K562 (cell line): ENCODE measurements around the gene HINT3. TPM values are rescaled to one million over a fixed set of nuclear protein-coding genes. Genes with fewer than 3 reads are reported as not detected.

Experiments
- MAFG ChIP-seq: fragments of 450-650 bp; conservative IDR thresholded peaks from 2 replicates; pipeline ENCODE4 v1.6.1; 2016; ENCODE audit warnings: missing genetic modification characterization, missing compliant biosample characterization
- MGA ChIP-seq: fragments of 450-650 bp; IDR thresholded peaks from 2 replicates; pipeline ENCODE4 v1.6.1; 2016; ENCODE audit warnings: mild to moderate bottlenecking, moderate library complexity
- REST ChIP-seq, 2 experiments: fragments of 450-650 bp; formaldehyde crosslinking in 1 of 2; IDR thresholded peaks; 2 replicates each; pipeline versions ENCODE4 v1.4.0 to v1.6.1; 2014 to 2020; ENCODE audit warnings: mild to moderate bottlenecking in 2 of 2, borderline replicate concordance in 1 of 2, low read depth in 1 of 2
- SMARCA4 ChIP-seq: fragments of 450-650 bp; IDR thresholded peaks from 2 replicates; pipeline ENCODE4 v1.6.1; 2016
- SUPT5H ChIP-seq: fragments of 450-650 bp; IDR thresholded peaks from 2 replicates; pipeline ENCODE4 v1.6.1; 2016
- polyA plus RNA-seq, 8 experiments: library from polyadenylated mRNA; depleted of rRNA in 4 of 8; stranded (reverse) in 5 of 8; unstranded in 3 of 8; fragments of >200 nt; fragmentation: Nextera tagmentation in 2 of 8; fragmentation: Illumina TruSeq in 1 of 8; extraction: Ambion mirVana in 2 of 8; extraction: Trizol in 1 of 8; gene quantifications; 2 replicates each; pipeline versions ENCODE4 v1.2.1 to v1.2.3, GENCODE V29; 2011 to 2014; ENCODE audit warnings: inconsistent platforms in 1 of 8, missing spikeins in 1 of 8
- total RNA-seq, 7 experiments: library from RNA; depleted of rRNA in 6 of 7; stranded (reverse); fragments of >200 nt in 6 of 7; fragmentation: Illumina TruSeq in 2 of 7; extraction: Trizol in 2 of 7; gene quantifications; 2 replicates each; pipeline versions ENCODE4 v1.2.1 to v1.2.3, GENCODE V29; 2011 to 2021; ENCODE audit warnings: low replicate concordance in 1 of 7

HINT3 gene
- total and polyA plus RNA-seq, 9 of the 15 experiments (the other 6 are each of a cell fraction or from before 2014, with no cell fraction given) = 1.4 to 16.6 (median 10.8) TPM

- TF ChIP-seq REST (IDR thresholded peaks at IDR 0.05; ENCODE audit: borderline replicate concordance) = 0 out of 2 replicates have a peak, but pooled peaks have one; percentile 16
- no peak for TF ChIP-seq REST (CRISPR knock-in tag; IDR thresholded peaks at IDR 0.05; ENCODE audit: low read depth)
- no peak for TF ChIP-seq MAFG (tag)
- no peak for TF ChIP-seq MGA
- TF ChIP-seq SMARCA4 = peak; percentile 78
- no peak for TF ChIP-seq SUPT5H
Measured at GRCh38 chr6:125942672-125943527, 13.7 kb upstream of the HINT3 start (continued).
